ENCODE data around the gene DCAF11.

DCAF11 gene

GRCh38 chr14:24160850-24161804 is 46.5 kb downstream of the DCAF11 start, which contains the start of gene IRF9:
IRF9 (plus strand) TSS chr14:24161265; CDS start chr14:24162145, 880 bp downstream.
- DNase-seq (ENCODE audit: low spot score) = peak; percentile 96

GRCh38 chr14:24162093-24162492 is 47.5 kb downstream of the DCAF11 start:
- no peak for DNase-seq (ENCODE audit: low spot score)

- no peak for DNase-seq (ENCODE audit: low spot score)
These were observed 50.0 kb downstream of the DCAF11 start for GRCh38 chr14:24164518-24164991.

GRCh38 chr14:24165785-24166184 is 51.2 kb downstream of the DCAF11 start:
- DNase-seq (ENCODE audit: low spot score) = no peak

- no peak for DNase-seq (ENCODE audit: low spot score)
These were observed 53.0 kb downstream of the DCAF11 start for GRCh38 chr14:24167469-24168114.

GRCh38 chr14:24171422-24172260 is 57.1 kb downstream of the DCAF11 start, which contains the start of gene REC8:
REC8 (plus strand) TSS chr14:24172080; CDS start chr14:24172553, 473 bp downstream.
- DNase-seq (ENCODE audit: low spot score) = peak; percentile 92

GRCh38 chr14:24172261-24172860 is 57.8 kb downstream of the DCAF11 start:
- DNase-seq (ENCODE audit: low spot score) = no peak

- no peak for DNase-seq (ENCODE audit: low spot score)
These were observed 58.3 kb downstream of the DCAF11 start for GRCh38 chr14:24172871-24173281.
